WTC11 (cell line): Measurements from ENCODE around the gene NHSL2.

Source experiments
- ATF3 ChIP-seq: sonication (generic); formaldehyde crosslinking; conservative IDR thresholded peaks from 2 replicates; pipeline ENCODE4 v1.8.1; 2022; ENCODE audit warnings: mild to moderate bottlenecking, missing genetic modification reagents
- CTCF ChIP-seq: fragments of 200-600 bp; IDR thresholded peaks from 2 replicates; pipeline ENCODE4 v1.8.0; 2022; ENCODE audit warnings: antibody characterized with exemption
- E2F1 ChIP-seq: sonication (generic); formaldehyde crosslinking; IDR thresholded peaks from 2 replicates; pipeline ENCODE4 v1.8.0; 2022; ENCODE audit warnings: mild to moderate bottlenecking, missing genetic modification reagents
- ESRRA ChIP-seq: sonication (generic); formaldehyde crosslinking; IDR thresholded peaks from 2 replicates; pipeline ENCODE4 v1.8.1; 2022; ENCODE audit warnings: mild to moderate bottlenecking, missing genetic modification reagents, borderline replicate concordance
- FOXP1 ChIP-seq: sonication (generic); formaldehyde crosslinking; IDR thresholded peaks from 2 replicates; pipeline ENCODE4 v1.8.0; 2022; ENCODE audit warnings: missing genetic modification reagents, mild to moderate bottlenecking, moderate library complexity, borderline replicate concordance
- NFYB ChIP-seq: sonication (generic); formaldehyde crosslinking; conservative IDR thresholded peaks from 2 replicates; pipeline ENCODE4 v1.8.0; 2022; ENCODE audit warnings: low read depth, missing genetic modification reagents
- NR2C2 ChIP-seq: sonication (generic); formaldehyde crosslinking; IDR thresholded peaks from 2 replicates; pipeline ENCODE4 v1.8.0; 2022; ENCODE audit warnings: mild to moderate bottlenecking, missing genetic modification reagents
- RELA ChIP-seq: sonication (generic); formaldehyde crosslinking; IDR thresholded peaks from 2 replicates; pipeline ENCODE4 v1.8.1; 2022; ENCODE audit warnings: missing genetic modification reagents, mild to moderate bottlenecking, borderline replicate concordance
- ZNF317 ChIP-seq: sonication (generic); formaldehyde crosslinking; IDR thresholded peaks from 2 replicates; pipeline ENCODE4 v1.8.1; 2023; ENCODE audit warnings: low read depth, mild to moderate bottlenecking, moderate library complexity, missing genetic modification reagents, borderline replicate concordance

GRCh38 chrX:72043636-72044035, 133.0 kb downstream of the NHSL2 start:
- TF ChIP-seq CTCF (no peak), FOXP1 (no peak), RELA (CRISPR knock-in tag) (no peak), ZNF317 (CRISPR knock-in tag) (no peak), E2F1 (no peak), ATF3 (CRISPR knock-in tag) (no peak), NR2C2 (CRISPR knock-in tag) (no peak), ESRRA (no peak), NFYB (CRISPR knock-in tag) (no peak)
